SIG-M5 treated with dmso at 0.1 percent for 504 hours (cell line): ENCODE data around the gene SNX10.

Experiments used
- DNase-seq: peaks from one replicate; lab custom pipeline; 2025; ENCODE audit not compliant: unreplicated experiment; lab: John Stamatoyannopoulos, UW

SNX10 gene

GRCh38 chr7:26398756-26399509 is 107.3 kb downstream of the SNX10 start:
- peak; percentile 92 for DNase-seq

DNA sequence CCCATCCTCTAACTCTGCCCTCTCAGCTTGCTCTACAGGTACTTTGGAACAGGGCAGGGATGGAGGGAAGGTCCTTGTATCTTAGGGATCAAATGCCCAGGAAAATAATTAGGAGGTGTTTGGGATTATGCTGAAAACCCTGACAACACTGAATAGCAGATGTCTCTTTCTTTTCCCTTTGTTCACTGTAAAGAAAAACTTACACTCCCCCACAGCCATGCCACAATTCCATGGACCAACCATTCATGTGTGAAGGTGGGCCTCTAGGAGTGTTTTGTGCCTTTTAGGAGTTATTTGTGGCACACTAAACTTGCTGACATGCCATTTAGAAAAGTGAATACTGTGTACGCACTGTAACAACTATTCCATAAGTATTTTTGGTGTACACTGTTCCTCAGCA is 108.1 kb downstream of the SNX10 start:
- no peak for DNase-seq

- DNase-seq, result no peak
These were observed 112.0 kb downstream of the SNX10 start for GRCh38 chr7:26403640-26404039.

DNA sequence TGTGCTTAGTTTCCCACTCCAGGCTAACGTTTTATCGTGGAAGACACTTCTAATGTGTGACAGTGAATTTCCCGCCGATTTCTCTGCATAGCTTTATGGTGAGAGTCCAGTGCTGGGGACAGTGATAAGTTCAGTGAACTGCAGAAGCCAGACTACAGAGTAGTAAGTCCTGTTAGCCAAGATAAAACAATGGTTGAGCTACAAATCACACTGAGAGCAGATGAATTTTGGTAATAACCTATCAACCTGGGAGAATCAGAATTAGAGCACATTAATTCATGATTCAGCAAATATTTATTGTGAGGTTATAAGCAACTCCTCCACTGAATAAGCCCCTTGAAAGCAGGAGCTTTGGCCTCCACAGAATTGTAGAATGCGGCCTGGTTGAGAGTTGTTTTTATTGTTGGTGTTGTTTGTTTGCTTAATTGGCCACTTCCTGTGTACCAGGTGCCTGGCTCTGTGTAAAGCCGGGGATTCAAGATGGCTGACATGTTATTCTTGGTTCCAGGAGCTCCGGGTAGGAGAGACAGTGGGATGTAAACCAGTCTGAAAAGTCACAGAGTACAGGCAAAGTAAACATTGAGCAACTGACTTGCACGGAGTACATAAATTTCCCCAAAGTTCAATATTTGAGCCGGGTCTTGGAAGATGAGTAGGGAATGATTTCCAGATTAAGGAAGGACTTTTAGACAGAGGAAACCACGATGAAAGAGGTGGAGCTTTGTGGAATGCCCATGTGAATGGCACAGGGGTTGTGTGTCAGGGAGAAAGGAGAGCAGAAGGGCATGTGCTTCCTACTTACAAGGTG is 112.7 kb downstream of the SNX10 start:
- DNase-seq, result no peak

GRCh38 chr7:26406433-26406832 is 114.8 kb downstream of the SNX10 start:
- no peak for DNase-seq

- DNase-seq, result no peak
These were observed 118.2 kb downstream of the SNX10 start for GRCh38 chr7:26409661-26410547.

DNA sequence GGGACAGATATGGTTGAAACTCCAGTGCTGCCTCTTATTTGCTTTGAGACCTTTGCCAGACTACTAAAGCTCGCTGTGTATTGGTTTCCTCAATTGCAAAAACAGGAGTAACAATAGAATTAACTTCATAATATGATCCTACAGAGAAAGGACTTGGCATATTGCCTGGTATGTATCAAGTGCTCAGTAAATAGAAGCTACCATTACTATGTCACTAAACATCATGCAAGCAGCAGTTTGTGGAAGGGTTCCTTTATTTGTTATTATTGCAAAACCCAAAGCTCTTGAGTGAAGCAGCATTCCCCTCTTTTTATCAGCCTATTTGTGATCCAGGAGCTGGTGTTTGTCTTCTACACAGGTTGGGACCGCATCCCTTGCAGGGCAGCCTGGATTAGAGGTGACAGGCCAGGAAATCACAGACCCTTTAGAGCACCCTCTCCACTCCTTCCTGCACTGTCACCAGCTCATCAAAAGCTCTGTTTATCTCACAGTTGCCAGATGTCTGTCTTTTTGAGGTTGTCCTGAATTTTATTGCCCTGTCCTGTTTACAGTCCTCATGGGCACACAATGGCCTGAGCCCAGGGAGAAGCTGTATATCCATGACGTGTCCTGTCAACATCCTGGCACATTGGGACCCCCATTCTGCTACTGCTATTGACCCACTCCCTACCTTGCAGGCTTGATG is 121.5 kb downstream of the SNX10 start:
- DNase-seq, result no peak

GRCh38 chr7:26416004-26416403 is 124.3 kb downstream of the SNX10 start:
- DNase-seq, result no peak

GRCh38 chr7:26417911-26418413 is 126.3 kb downstream of the SNX10 start:
- DNase-seq, result no peak

DNA sequence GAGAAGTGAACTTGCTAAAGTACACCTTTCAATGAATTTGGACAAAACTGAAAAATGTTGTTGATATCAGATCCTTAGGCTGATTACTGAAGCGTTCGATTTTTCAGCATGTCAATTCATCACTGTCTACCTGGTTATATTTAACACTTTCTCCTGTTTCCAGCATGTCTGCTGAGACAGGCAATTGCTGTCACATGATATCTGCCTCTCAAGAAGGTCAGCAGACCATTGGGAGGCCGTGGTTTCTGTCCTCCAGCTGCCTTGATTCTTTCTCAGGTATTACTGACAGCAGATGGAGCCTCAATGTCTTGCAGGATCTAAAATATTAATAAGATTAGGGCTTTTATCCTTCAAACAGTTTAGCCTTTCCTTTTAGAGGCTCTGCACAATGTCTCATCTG is 127.5 kb downstream of the SNX10 start:
- no peak for DNase-seq

- no peak for DNase-seq
These were observed 128.9 kb downstream of the SNX10 start for GRCh38 chr7:26420422-26421019.

DNA sequence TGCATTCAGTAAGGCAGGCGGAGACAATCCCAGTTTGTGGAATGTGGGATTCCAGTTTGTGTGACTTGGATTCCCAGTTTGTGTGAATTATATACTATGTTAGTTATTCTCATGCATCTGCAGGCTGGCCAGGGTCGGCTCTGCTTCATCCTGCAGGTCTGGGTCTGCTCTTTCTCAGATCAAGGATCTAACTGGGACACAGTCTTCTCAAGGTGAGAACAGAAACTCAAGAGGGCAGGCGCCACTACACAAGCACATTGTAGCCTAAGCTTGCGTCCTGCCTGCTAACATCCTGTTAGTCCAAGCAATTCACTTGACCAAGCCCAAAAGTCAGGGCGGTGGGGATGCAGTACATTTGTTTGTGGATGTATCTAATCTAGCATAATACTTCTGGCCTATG is 131.1 kb downstream of the SNX10 start:
- DNase-seq, result no peak

DNA sequence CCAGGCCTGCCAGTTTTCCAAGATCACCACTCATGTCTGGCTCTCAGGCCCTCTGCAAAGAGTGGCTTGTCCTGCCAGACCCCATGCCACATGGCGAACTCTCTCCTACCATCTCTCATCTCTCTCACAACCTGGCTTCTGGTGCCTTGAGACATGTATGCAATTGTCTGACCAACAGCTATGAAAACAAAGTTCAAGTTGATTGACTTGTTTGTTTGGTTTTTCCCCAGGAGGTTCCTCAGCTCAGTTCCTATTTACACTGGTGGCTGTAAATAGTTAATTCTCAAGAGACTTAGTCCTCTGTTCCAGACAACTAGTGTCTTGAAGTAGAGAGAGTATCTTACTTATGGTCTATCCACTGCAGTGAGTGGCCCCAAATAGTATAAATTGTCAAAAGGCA is 131.8 kb downstream of the SNX10 start:
- peak; percentile 5 for DNase-seq
